ENCODE measurements around the gene KLF3. TPM values are rescaled to one million over a fixed set of nuclear protein-coding genes. Genes with fewer than 3 reads are reported as not detected.

KLF3 gene
- total and polyA plus RNA-seq, 9 of the 15 experiments (the other 6 are each of a cell fraction or from before 2014, with no cell fraction given): 9.9 to 47.2 (median 18.1) TPM

- no peak for TF ChIP-seq MXD1 (CRISPR knock-in tag; IDR thresholded peaks at IDR 0.05; ENCODE audit: borderline replicate concordance, poor library complexity, severe bottlenecking)
- no peak for TF ChIP-seq ZNF311 (CRISPR knock-in tag; IDR thresholded peaks at IDR 0.05)
- TF ChIP-seq TCF7 (IDR thresholded peaks at IDR 0.05; ENCODE audit: borderline replicate concordance): no peak
- TF ChIP-seq TBL1XR1 (IDR thresholded peaks at IDR 0.05; ENCODE audit: low read length in 2 of 2): peak in 1 of 2 experiments; percentile 5; a peak in 1 of 4 replicates
- TF ChIP-seq NFRKB (IDR thresholded peaks at IDR 0.05; ENCODE audit: low read depth): 0 out of 2 replicates have a peak, but pooled peaks have one; percentile 0
- no peak for TF ChIP-seq ZKSCAN3 (CRISPR knock-in tag; IDR thresholded peaks at IDR 0.05)
- no peak for TF ChIP-seq NFE2 (IDR thresholded peaks at IDR 0.05; ENCODE audit: low read depth)
- TF ChIP-seq ZNF592 (IDR thresholded peaks at IDR 0.05): no peak
- no peak for TF ChIP-seq MXI1 (IDR thresholded peaks at IDR 0.05; ENCODE audit: low read depth, low read length)
- TF ChIP-seq HMG20A (CRISPR knock-in tag; conservative IDR thresholded peaks at IDR 0.05): no peak
- TF ChIP-seq ZNF449 (CRISPR knock-in tag; IDR thresholded peaks at IDR 0.05): no peak
- no peak for TF ChIP-seq ZBTB9 (CRISPR knock-in tag; IDR thresholded peaks at IDR 0.05)
- TF ChIP-seq TSC22D4 (tag; IDR thresholded peaks at IDR 0.05): no peak
- no peak for TF ChIP-seq ZNF395 (CRISPR knock-in tag; IDR thresholded peaks at IDR 0.05)
- no peak for TF ChIP-seq ATF6 (CRISPR knock-in tag; IDR thresholded peaks at IDR 0.05)
- no peak for TF ChIP-seq ZFP1 (CRISPR knock-in tag; IDR thresholded peaks at IDR 0.05)
These were observed 1.8 kb downstream of the KLF3 start (continued) for GRCh38 chr4:38665551-38666411.

Data from K562 (cell line).